Activated naive CD8-positive, alpha-beta T cell treated with anti-CD3 and anti-CD28 coated beads, Interleukin-2, amount 50 U/mL, for 24 hours (primary cell): Measurements from ENCODE around the gene MTHFS.
A peak's percentile ranks its signal among the peaks of the same experiment; 100 is the strongest.

Source experiments
- ATAC-seq: fragments of 150-1000 bp; cut with Tn5 transposase; one replicate; pipeline ENCODE4 v1.10.0; 2021
- DNase-seq: peaks from one replicate; pipeline ENCODE4 v3.0.0; 2021
- H3K27ac Mint-ChIP-seq: one replicate; pipeline ENCODE4 v1.8.0; 2021; ENCODE audit warnings: mild to moderate bottlenecking, mixed read lengths
- H3K27me3 Mint-ChIP-seq: one replicate; pipeline ENCODE4 v1.8.0; 2021; ENCODE audit warnings: mixed read lengths
- H3K36me3 Mint-ChIP-seq: one replicate; pipeline ENCODE4 v1.8.0; 2021; ENCODE audit warnings: low read depth, mixed read lengths
- H3K4me1 Mint-ChIP-seq: one replicate; pipeline ENCODE4 v1.8.0; 2021; ENCODE audit warnings: mixed read lengths
- H3K4me3 Mint-ChIP-seq: one replicate; pipeline ENCODE4 v1.8.0; 2021; ENCODE audit warnings: mild to moderate bottlenecking, moderate library complexity, mixed read lengths
- H3K9me3 Mint-ChIP-seq: one replicate; pipeline ENCODE4 v1.8.0; 2021; ENCODE audit warnings: mixed read lengths

MTHFS gene

GRCh38 chr15:79874242-79874641 is 22.6 kb downstream of the MTHFS start:
- no peak for DNase-seq
- Mint-ChIP-seq H3K27ac (no peak overlapping the region), H3K9me3 (peaks cover 41% of the 10 kb centered on the region), H3K4me1 (peaks cover 13% of the 10 kb centered on the region), H3K27me3 (no peaks in the 10 kb centered on the region), H3K36me3 (peaks cover 86% of the 10 kb centered on the region), H3K4me3 (no peak overlapping the region)
- ATAC-seq, result no peak

- Mint-ChIP-seq H3K4me3 (no peak overlapping the region), H3K4me1 (peaks cover 16% of the 10 kb centered on the region), H3K36me3 (peaks cover 77% of the 10 kb centered on the region), H3K27ac (no peak overlapping the region), H3K9me3 (peaks cover 27% of the 10 kb centered on the region), H3K27me3 (no peaks in the 10 kb centered on the region)
- peak; percentile 36 for ATAC-seq
- DNase-seq, result peak; percentile 10
Measured at GRCh38 chr15:79872358-79873017, 24.3 kb downstream of the MTHFS start.

- no peak for ATAC-seq
- Mint-ChIP-seq H3K9me3 (no peaks in the 10 kb centered on the region), H3K27ac (no peak overlapping the region), H3K36me3 (peaks cover 53% of the 10 kb centered on the region), H3K27me3 (no peaks in the 10 kb centered on the region), H3K4me1 (peaks cover 16% of the 10 kb centered on the region), H3K4me3 (no peak overlapping the region)
- DNase-seq, result no peak
Measured at GRCh38 chr15:79868554-79868953, 28.3 kb downstream of the MTHFS start.

GRCh38 chr15:79863886-79864285 is 32.9 kb downstream of the MTHFS start:
- DNase-seq, result no peak
- no peak for ATAC-seq
- H3K9me3 Mint-ChIP-seq, result no peaks in the 10 kb centered on the region
- peaks cover 2% of the 10 kb centered on the region for H3K4me1 Mint-ChIP-seq
- peaks cover 30% of the 10 kb centered on the region for H3K36me3 Mint-ChIP-seq
- H3K4me3 Mint-ChIP-seq, result no peak overlapping the region
- no peaks in the 10 kb centered on the region for H3K27me3 Mint-ChIP-seq
- H3K27ac Mint-ChIP-seq, result no peak overlapping the region

- Mint-ChIP-seq H3K4me3 (no peak overlapping the region), H3K27ac (no peak overlapping the region)
Measured at GRCh38 chr15:79862191-79862590, 34.6 kb downstream of the MTHFS start.

GRCh38 chr15:79860661-79861060 is 36.2 kb downstream of the MTHFS start:
- Mint-ChIP-seq H3K27me3 (no peaks in the 10 kb centered on the region), H3K27ac (no peak overlapping the region), H3K4me1 (peaks cover 2% of the 10 kb centered on the region), H3K9me3 (no peaks in the 10 kb centered on the region), H3K4me3 (no peak overlapping the region), H3K36me3 (peaks cover 15% of the 10 kb centered on the region)
- DNase-seq (no peak), ATAC-seq (no peak)

More at GRCh38 chr15:79862191-79862590, 34.6 kb downstream of the MTHFS start:
- H3K27me3 Mint-ChIP-seq, result no peaks in the 10 kb centered on the region
- H3K4me1 Mint-ChIP-seq, result peaks cover 2% of the 10 kb centered on the region
- peaks cover 23% of the 10 kb centered on the region for H3K36me3 Mint-ChIP-seq
- no peaks in the 10 kb centered on the region for H3K9me3 Mint-ChIP-seq
- ATAC-seq (no peak), DNase-seq (no peak)

GRCh38 chr15:79858469-79858868 is 38.3 kb downstream of the MTHFS start:
- Mint-ChIP-seq H3K9me3 (no peaks in the 10 kb centered on the region), H3K36me3 (peaks cover 17% of the 10 kb centered on the region), H3K4me3 (no peak overlapping the region), H3K27ac (no peak overlapping the region), H3K4me1 (peaks cover 4% of the 10 kb centered on the region), H3K27me3 (no peaks in the 10 kb centered on the region)
- ATAC-seq, result no peak
- DNase-seq, result no peak

GRCh38 chr15:79853492-79854328 is 43.1 kb downstream of the MTHFS start:
- peak; percentile 98 for ATAC-seq
- H3K9me3 Mint-ChIP-seq, result no peaks in the 10 kb centered on the region
- H3K27ac Mint-ChIP-seq, result no peak overlapping the region
- DNase-seq, result peak; percentile 67
- H3K36me3 Mint-ChIP-seq, result peaks cover 17% of the 10 kb centered on the region
- no peak overlapping the region for H3K4me3 Mint-ChIP-seq
- no peaks in the 10 kb centered on the region for H3K27me3 Mint-ChIP-seq
- peaks cover 6% of the 10 kb centered on the region for H3K4me1 Mint-ChIP-seq

- ATAC-seq, result no peak
- Mint-ChIP-seq H3K27me3 (no peaks in the 10 kb centered on the region), H3K4me1 (peaks cover 4% of the 10 kb centered on the region), H3K36me3 (peaks cover 24% of the 10 kb centered on the region), H3K27ac (no peak overlapping the region), H3K4me3 (no peak overlapping the region), H3K9me3 (no peaks in the 10 kb centered on the region)
- DNase-seq, result peak; percentile 20
Measured at GRCh38 chr15:79849789-79850188, 47.0 kb downstream of the MTHFS start.

- Mint-ChIP-seq H3K9me3 (no peaks in the 10 kb centered on the region), H3K36me3 (peaks cover 29% of the 10 kb centered on the region), H3K27me3 (no peaks in the 10 kb centered on the region), H3K4me3 (no peak overlapping the region), H3K4me1 (no peaks in the 10 kb centered on the region), H3K27ac (no peak overlapping the region)
- DNase-seq (no peak), ATAC-seq (no peak)
Measured at GRCh38 chr15:79846539-79846938, 50.3 kb downstream of the MTHFS start.

- Mint-ChIP-seq H3K27me3 (no peaks in the 10 kb centered on the region), H3K4me1 (no peaks in the 10 kb centered on the region), H3K9me3 (no peaks in the 10 kb centered on the region), H3K36me3 (peaks cover 23% of the 10 kb centered on the region), H3K4me3 (no peak overlapping the region), H3K27ac (no peak overlapping the region)
- DNase-seq (no peak), ATAC-seq (no peak)
Measured at GRCh38 chr15:79844221-79844620, 52.6 kb downstream of the MTHFS start.

GRCh38 chr15:79837846-79838245 is 59.0 kb downstream of the MTHFS start:
- H3K27ac Mint-ChIP-seq, result no peak overlapping the region
- H3K4me3 Mint-ChIP-seq, result no peak overlapping the region
- ATAC-seq (no peak), DNase-seq (no peak)
- H3K9me3 Mint-ChIP-seq, result no peaks in the 10 kb centered on the region
- peaks cover 18% of the 10 kb centered on the region for H3K36me3 Mint-ChIP-seq
- H3K27me3 Mint-ChIP-seq, result no peaks in the 10 kb centered on the region
- H3K4me1 Mint-ChIP-seq, result no peaks in the 10 kb centered on the region

GRCh38 chr15:79834495-79834894 is 62.3 kb downstream of the MTHFS start:
- Mint-ChIP-seq H3K27ac (no peak overlapping the region), H3K27me3 (no peaks in the 10 kb centered on the region), H3K4me1 (no peaks in the 10 kb centered on the region), H3K4me3 (no peak overlapping the region), H3K36me3 (peaks cover 18% of the 10 kb centered on the region), H3K9me3 (no peaks in the 10 kb centered on the region)
- no peak for DNase-seq
- no peak for ATAC-seq

- no peak for ATAC-seq
- H3K27me3 Mint-ChIP-seq, result no peaks in the 10 kb centered on the region
- H3K9me3 Mint-ChIP-seq, result peaks cover 4% of the 10 kb centered on the region
- no peak overlapping the region for H3K4me3 Mint-ChIP-seq
- no peak overlapping the region for H3K27ac Mint-ChIP-seq
- peaks cover 8% of the 10 kb centered on the region for H3K36me3 Mint-ChIP-seq
- no peak for DNase-seq
- no peaks in the 10 kb centered on the region for H3K4me1 Mint-ChIP-seq
Measured at GRCh38 chr15:79832367-79833120, 64.3 kb downstream of the MTHFS start.

GRCh38 chr15:79831604-79832003 is 65.2 kb downstream of the MTHFS start:
- Mint-ChIP-seq H3K4me3 (no peak overlapping the region), H3K4me1 (no peaks in the 10 kb centered on the region), H3K36me3 (peaks cover 5% of the 10 kb centered on the region), H3K27me3 (no peaks in the 10 kb centered on the region), H3K27ac (no peak overlapping the region), H3K9me3 (peaks cover 4% of the 10 kb centered on the region)
- ATAC-seq (no peak), DNase-seq (no peak)
